ENCODE measurements around the gene ZGLP1. TPM values are rescaled to one million over a fixed set of nuclear protein-coding genes. Genes with fewer than 3 reads are reported as not detected.

ZGLP1 gene
- total and polyA plus RNA-seq, 2 of the 13 experiments (the other 11 are each of a cell fraction or from before 2014, with no cell fraction given): 2.4 to 3.0 TPM

DNA sequence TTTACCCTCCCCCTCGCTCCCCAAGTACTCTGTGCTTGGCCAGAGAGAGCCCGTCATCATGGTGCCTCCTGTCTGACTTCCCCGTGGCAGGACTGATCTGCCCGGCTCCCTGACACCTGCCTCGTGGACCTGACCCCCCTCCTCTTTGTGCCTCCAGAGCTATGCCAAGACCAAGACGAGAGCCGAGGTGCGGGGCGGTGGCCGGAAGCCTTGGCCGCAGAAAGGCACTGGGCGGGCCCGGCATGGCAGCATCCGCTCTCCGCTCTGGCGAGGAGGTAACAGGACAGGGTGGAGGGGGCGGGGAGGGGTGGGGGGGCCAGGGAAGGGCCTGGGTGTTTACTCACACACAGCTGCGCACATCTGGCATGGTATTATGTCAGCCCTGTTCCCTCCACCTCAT lies 53.1 kb downstream of the ZGLP1 start:
- H3K9me3 ChIP-seq (ENCODE audit: low read length): no peaks in the 10 kb centered on the region
- no peak overlapping the region for H3K9ac ChIP-seq (ENCODE audit: insufficient read depth, low read depth, low read length)
- TF ChIP-seq TOPORS (CRISPR knock-in tag; IDR thresholded peaks at IDR 0.05): no peak
- TF ChIP-seq, protein P1, sequence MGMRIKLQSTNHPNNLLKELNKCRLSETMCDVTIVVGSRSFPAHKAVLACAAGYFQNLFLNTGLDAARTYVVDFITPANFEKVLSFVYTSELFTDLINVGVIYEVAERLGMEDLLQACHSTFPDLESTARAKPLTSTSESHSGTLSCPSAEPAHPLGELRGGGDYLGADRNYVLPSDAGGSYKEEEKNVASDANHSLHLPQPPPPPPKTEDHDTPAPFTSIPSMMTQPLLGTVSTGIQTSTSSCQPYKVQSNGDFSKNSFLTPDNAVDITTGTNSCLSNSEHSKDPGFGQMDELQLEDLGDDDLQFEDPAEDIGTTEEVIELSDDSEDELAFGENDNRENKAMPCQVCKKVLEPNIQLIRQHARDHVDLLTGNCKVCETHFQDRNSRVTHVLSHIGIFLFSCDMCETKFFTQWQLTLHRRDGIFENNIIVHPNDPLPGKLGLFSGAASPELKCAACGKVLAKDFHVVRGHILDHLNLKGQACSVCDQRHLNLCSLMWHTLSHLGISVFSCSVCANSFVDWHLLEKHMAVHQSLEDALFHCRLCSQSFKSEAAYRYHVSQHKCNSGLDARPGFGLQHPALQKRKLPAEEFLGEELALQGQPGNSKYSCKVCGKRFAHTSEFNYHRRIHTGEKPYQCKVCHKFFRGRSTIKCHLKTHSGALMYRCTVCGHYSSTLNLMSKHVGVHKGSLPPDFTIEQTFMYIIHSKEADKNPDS (CRISPR knock-in tag; IDR thresholded peaks at IDR 0.05): no peak
- TF ChIP-seq AGO2 (optimal IDR thresholded peaks at IDR 0.05; ENCODE audit: low read depth, low read length): peak; percentile 41
- intact Hi-C loops (cut with micrococcal nuclease; ENCODE audit: unreplicated experiment): no loop called here
- H2AFZ ChIP-seq (ENCODE audit: low read length): no peak overlapping the region
- H3K79me2 ChIP-seq (ENCODE audit: insufficient read depth, low read length): peaks cover 11% of the 10 kb centered on the region
- 99% methylated on average over 15 of the region's 18 CpGs for WGBS (ENCODE audit: low lambda C conversion rate)
- no TSS peak for BruUV-seq (replicated peaks)
- no peaks in the 10 kb centered on the region; a peak in 1 of 5 replicates for H3K27me3 ChIP-seq (ENCODE audit: control insufficient read depth in 1 of 2, insufficient read depth in 2 of 2, low read length in 2 of 2)
- no peaks in the 10 kb centered on the region for H4K20me1 ChIP-seq (ENCODE audit: insufficient read depth, low read length)
- H3K4me1 ChIP-seq (ENCODE audit: insufficient read depth, low read length): peaks cover 65% of the 10 kb centered on the region
- H3K27ac ChIP-seq (ENCODE audit: extremely low read length, insufficient read depth, low read length): no peak overlapping the region
- in situ Hi-C loops (cut with HindIII; ENCODE audit: extremely low pct_ligation_motif_present, low pct_unique_long_range_greater_than_20kb): no loop called here
- no peak overlapping the region for H3K4me2 ChIP-seq (ENCODE audit: low read depth, low read length)
- no peak for FAIRE-seq
- ChIA-PET POLR2A (interaction anchor here (5.4 kb wide), 1 partner anchor 14 kb away, joined by 71 read pairs; the partner anchor contains the start of gene ICAM1), CTCF (ENCODE audit: low intra/inter-chr PET ratio, low total read pairs) (no interaction called here)
- no peak for ATAC-seq
- H3K4me3 ChIP-seq (replicated peaks in 1 of 3; ENCODE audit: insufficient read depth in 1 of 3, low read depth in 2 of 3, low read length in 3 of 3): no peak overlapping the region
- DNase-seq (ENCODE audit: low spot score): no peak
- H3K36me3 ChIP-seq (replicated peaks in 1 of 2; ENCODE audit: control insufficient read depth in 1 of 2, insufficient read depth in 2 of 2, low read length in 2 of 2): peaks cover 12 to 40% of the 10 kb centered on the region in 2 experiments

DNA sequence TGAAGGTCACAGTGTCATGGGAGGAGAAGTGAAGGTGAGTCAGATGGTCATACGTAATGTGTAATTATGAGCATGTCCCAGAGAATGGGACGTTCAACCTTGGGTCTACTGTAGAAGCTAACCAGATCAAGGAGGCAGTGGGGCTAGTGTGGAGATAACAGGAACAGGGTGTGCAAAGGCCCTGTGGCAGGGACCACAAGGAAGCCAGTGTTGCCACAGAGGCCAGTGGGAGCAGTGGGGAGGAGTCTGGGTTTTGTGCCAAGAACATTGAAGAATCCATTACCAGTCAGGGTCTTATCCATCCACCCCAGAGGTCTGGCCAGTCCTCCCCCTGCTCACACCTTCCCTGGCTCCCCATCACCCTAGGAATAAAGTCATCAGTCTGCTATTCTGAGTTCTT lies 54.3 kb downstream of the ZGLP1 start:
- H2AFZ ChIP-seq (ENCODE audit: low read length): no peak overlapping the region
- H3K4me3 ChIP-seq (replicated peaks in 1 of 3; ENCODE audit: insufficient read depth in 1 of 3, low read depth in 2 of 3, low read length in 3 of 3): no peak overlapping the region
- intact Hi-C loops (cut with micrococcal nuclease; ENCODE audit: unreplicated experiment) (no loop called here), in situ Hi-C loops (cut with HindIII; ENCODE audit: extremely low pct_ligation_motif_present, low pct_unique_long_range_greater_than_20kb) (no loop called here)
- ATAC-seq: no peak
- no peak overlapping the region for H3K4me2 ChIP-seq (ENCODE audit: low read depth, low read length)
- no peak for DNase-seq (ENCODE audit: low spot score)
- peaks cover 60% of the 10 kb centered on the region for H3K4me1 ChIP-seq (ENCODE audit: insufficient read depth, low read length)
- WGBS (ENCODE audit: low lambda C conversion rate): 76% methylated on average over 2 of the region's 2 CpGs
- H3K27ac ChIP-seq (ENCODE audit: extremely low read length, insufficient read depth, low read length): no peak overlapping the region
- H3K9me3 ChIP-seq (ENCODE audit: low read length): no peaks in the 10 kb centered on the region
- peaks cover 12 to 40% of the 10 kb centered on the region in 2 experiments for H3K36me3 ChIP-seq (replicated peaks in 1 of 2; ENCODE audit: control insufficient read depth in 1 of 2, insufficient read depth in 2 of 2, low read length in 2 of 2)
- no peaks in the 10 kb centered on the region for H4K20me1 ChIP-seq (ENCODE audit: insufficient read depth, low read length)
- no peak overlapping the region for H3K9ac ChIP-seq (ENCODE audit: insufficient read depth, low read depth, low read length)
- no TSS peak for BruUV-seq (replicated peaks)
- FAIRE-seq: no peak
- H3K79me2 ChIP-seq (ENCODE audit: insufficient read depth, low read length): peaks cover 11% of the 10 kb centered on the region
- ChIA-PET CTCF (ENCODE audit: low intra/inter-chr PET ratio, low total read pairs) (no interaction called here), POLR2A (no interaction called here)
- no peaks in the 10 kb centered on the region; a peak in 1 of 5 replicates for H3K27me3 ChIP-seq (ENCODE audit: control insufficient read depth in 1 of 2, insufficient read depth in 2 of 2, low read length in 2 of 2)
- TF ChIP-seq, protein P2, sequence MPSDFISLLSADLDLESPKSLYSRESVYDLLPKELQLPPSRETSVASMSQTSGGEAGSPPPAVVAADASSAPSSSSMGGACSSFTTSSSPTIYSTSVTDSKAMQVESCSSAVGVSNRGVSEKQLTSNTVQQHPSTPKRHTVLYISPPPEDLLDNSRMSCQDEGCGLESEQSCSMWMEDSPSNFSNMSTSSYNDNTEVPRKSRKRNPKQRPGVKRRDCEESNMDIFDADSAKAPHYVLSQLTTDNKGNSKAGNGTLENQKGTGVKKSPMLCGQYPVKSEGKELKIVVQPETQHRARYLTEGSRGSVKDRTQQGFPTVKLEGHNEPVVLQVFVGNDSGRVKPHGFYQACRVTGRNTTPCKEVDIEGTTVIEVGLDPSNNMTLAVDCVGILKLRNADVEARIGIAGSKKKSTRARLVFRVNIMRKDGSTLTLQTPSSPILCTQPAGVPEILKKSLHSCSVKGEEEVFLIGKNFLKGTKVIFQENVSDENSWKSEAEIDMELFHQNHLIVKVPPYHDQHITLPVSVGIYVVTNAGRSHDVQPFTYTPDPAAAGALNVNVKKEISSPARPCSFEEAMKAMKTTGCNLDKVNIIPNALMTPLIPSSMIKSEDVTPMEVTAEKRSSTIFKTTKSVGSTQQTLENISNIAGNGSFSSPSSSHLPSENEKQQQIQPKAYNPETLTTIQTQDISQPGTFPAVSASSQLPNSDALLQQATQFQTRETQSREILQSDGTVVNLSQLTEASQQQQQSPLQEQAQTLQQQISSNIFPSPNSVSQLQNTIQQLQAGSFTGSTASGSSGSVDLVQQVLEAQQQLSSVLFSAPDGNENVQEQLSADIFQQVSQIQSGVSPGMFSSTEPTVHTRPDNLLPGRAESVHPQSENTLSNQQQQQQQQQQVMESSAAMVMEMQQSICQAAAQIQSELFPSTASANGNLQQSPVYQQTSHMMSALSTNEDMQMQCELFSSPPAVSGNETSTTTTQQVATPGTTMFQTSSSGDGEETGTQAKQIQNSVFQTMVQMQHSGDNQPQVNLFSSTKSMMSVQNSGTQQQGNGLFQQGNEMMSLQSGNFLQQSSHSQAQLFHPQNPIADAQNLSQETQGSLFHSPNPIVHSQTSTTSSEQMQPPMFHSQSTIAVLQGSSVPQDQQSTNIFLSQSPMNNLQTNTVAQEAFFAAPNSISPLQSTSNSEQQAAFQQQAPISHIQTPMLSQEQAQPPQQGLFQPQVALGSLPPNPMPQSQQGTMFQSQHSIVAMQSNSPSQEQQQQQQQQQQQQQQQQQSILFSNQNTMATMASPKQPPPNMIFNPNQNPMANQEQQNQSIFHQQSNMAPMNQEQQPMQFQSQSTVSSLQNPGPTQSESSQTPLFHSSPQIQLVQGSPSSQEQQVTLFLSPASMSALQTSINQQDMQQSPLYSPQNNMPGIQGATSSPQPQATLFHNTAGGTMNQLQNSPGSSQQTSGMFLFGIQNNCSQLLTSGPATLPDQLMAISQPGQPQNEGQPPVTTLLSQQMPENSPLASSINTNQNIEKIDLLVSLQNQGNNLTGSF (CRISPR knock-in tag; IDR thresholded peaks at IDR 0.05): no peak
- TF ChIP-seq, protein P3, sequence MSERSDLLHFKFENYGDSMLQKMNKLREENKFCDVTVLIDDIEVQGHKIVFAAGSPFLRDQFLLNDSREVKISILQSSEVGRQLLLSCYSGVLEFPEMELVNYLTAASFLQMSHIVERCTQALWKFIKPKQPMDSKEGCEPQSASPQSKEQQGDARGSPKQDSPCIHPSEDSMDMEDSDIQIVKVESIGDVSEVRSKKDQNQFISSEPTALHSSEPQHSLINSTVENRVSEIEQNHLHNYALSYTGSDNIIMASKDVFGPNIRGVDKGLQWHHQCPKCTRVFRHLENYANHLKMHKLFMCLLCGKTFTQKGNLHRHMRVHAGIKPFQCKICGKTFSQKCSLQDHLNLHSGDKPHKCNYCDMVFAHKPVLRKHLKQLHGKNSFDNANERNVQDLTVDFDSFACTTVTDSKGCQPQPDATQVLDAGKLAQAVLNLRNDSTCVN (CRISPR knock-in tag; IDR thresholded peaks at IDR 0.05; ENCODE audit: borderline replicate concordance): no peak
- TF ChIP-seq ZBTB1 (CRISPR knock-in tag; IDR thresholded peaks at IDR 0.05; ENCODE audit: borderline replicate concordance) (no peak), ARHGAP35 (CRISPR knock-in tag; IDR thresholded peaks at IDR 0.05; ENCODE audit: borderline replicate concordance) (no peak)

Data from HepG2 (cell line).